ENCODE results near the gene GDAP1L1.
"Not testable (repeated sequence)": the region's sequence is repeated elsewhere in the genome, so short reads cannot be mapped to it uniquely, and the experiment has no call there.

The GDAP1L1 gene

GRCh38 chr20:44255942-44256341 is 8.8 kb downstream of the GDAP1L1 start:
- no peak for DNase-seq (ENCODE audit: low spot score)

- no peak for DNase-seq (ENCODE audit: low spot score)
Observed at GRCh38 chr20:44256961-44257360, 9.9 kb downstream of the GDAP1L1 start.

GRCh38 chr20:44258226-44258890 is 11.2 kb downstream of the GDAP1L1 start:
- DNase-seq (ENCODE audit: low spot score), result no peak

- DNase-seq (ENCODE audit: low spot score), result peak; percentile 64
Observed at GRCh38 chr20:44264287-44264686, 17.2 kb downstream of the GDAP1L1 start.

- no peak for DNase-seq (ENCODE audit: low spot score)
Observed at GRCh38 chr20:44268802-44269201, 21.7 kb downstream of the GDAP1L1 start.

GRCh38 chr20:44271915-44272663 is 25.0 kb downstream of the GDAP1L1 start:
- peak; percentile 77 for DNase-seq (ENCODE audit: low spot score)

- no peak for DNase-seq (ENCODE audit: low spot score)
Observed at GRCh38 chr20:44273231-44274215, 26.4 kb downstream of the GDAP1L1 start.

GRCh38 chr20:44274303-44275017 is 27.4 kb downstream of the GDAP1L1 start:
- no peak for DNase-seq (ENCODE audit: low spot score)

- no peak for DNase-seq (ENCODE audit: low spot score)
Observed at GRCh38 chr20:44279228-44279627, 32.1 kb downstream of the GDAP1L1 start.

- DNase-seq (ENCODE audit: low spot score), result no peak
Observed at GRCh38 chr20:44280387-44280786, 33.3 kb downstream of the GDAP1L1 start.

- DNase-seq (ENCODE audit: low spot score), result no peak
Observed at GRCh38 chr20:44282192-44282591, 35.1 kb downstream of the GDAP1L1 start.

GRCh38 chr20:44284032-44284431 is 36.9 kb downstream of the GDAP1L1 start:
- no peak for DNase-seq (ENCODE audit: low spot score)

GRCh38 chr20:44287272-44288097 is 40.4 kb downstream of the GDAP1L1 start:
- DNase-seq (ENCODE audit: low spot score), result no peak

- no peak for DNase-seq (ENCODE audit: low spot score)
Observed at GRCh38 chr20:44288252-44288651, 41.1 kb downstream of the GDAP1L1 start.

- no peak for DNase-seq (ENCODE audit: low spot score)
Observed at GRCh38 chr20:44291754-44292153, 44.6 kb downstream of the GDAP1L1 start.

GRCh38 chr20:44296011-44296410 is 48.9 kb downstream of the GDAP1L1 start:
- DNase-seq (ENCODE audit: low spot score), result no peak

- no peak for DNase-seq (ENCODE audit: low spot score)
Observed at GRCh38 chr20:44297721-44298120, 50.6 kb downstream of the GDAP1L1 start.

- not testable (repeated sequence) for DNase-seq (ENCODE audit: low spot score)
Observed at GRCh38 chr20:44299011-44299535, 52.0 kb downstream of the GDAP1L1 start.

- no peak for DNase-seq (ENCODE audit: low spot score)
Observed at GRCh38 chr20:44301285-44301684, 54.2 kb downstream of the GDAP1L1 start.

GRCh38 chr20:44302026-44302669 is 55.0 kb downstream of the GDAP1L1 start:
- DNase-seq (ENCODE audit: low spot score), result no peak
